GM18526 (cell line): ENCODE data around the gene ST3GAL3.

Experiments
- POLR2A ChIP-seq: IDR thresholded peaks from 3 replicates; pipeline ENCODE4 v1.6.1; 2011; ENCODE audit not compliant: insufficient read length; ENCODE audit errors: extremely low read depth

ST3GAL3 gene

GRCh38 chr1:43786201-43786958, 79.0 kb downstream of the ST3GAL3 start:
- no peak for TF ChIP-seq POLR2A

- TF ChIP-seq POLR2A: no peak
Observed at GRCh38 chr1:43786960-43787359, 79.6 kb downstream of the ST3GAL3 start.

- no peak for TF ChIP-seq POLR2A
Observed at GRCh38 chr1:43789604-43790550, 82.5 kb downstream of the ST3GAL3 start.

GRCh38 chr1:43791243-43791642, 83.9 kb downstream of the ST3GAL3 start:
- no peak for TF ChIP-seq POLR2A

- TF ChIP-seq POLR2A: no peak
Observed at GRCh38 chr1:43796111-43796581, 88.8 kb downstream of the ST3GAL3 start.

- TF ChIP-seq POLR2A: no peak
Observed at GRCh38 chr1:43797891-43798290, 90.6 kb downstream of the ST3GAL3 start.

GRCh38 chr1:43799656-43800635, 92.6 kb downstream of the ST3GAL3 start:
- no peak for TF ChIP-seq POLR2A

- TF ChIP-seq POLR2A: no peak
Observed at GRCh38 chr1:43800771-43801170, 93.4 kb downstream of the ST3GAL3 start.

GRCh38 chr1:43801203-43801602, 93.9 kb downstream of the ST3GAL3 start:
- no peak for TF ChIP-seq POLR2A

GRCh38 chr1:43802356-43802980, 95.1 kb downstream of the ST3GAL3 start:
- no peak for TF ChIP-seq POLR2A

- no peak for TF ChIP-seq POLR2A
Observed at GRCh38 chr1:43803105-43803504, 95.8 kb downstream of the ST3GAL3 start.

GRCh38 chr1:43803646-43804045, 96.3 kb downstream of the ST3GAL3 start:
- TF ChIP-seq POLR2A: no peak

GRCh38 chr1:43804569-43804968, 97.2 kb downstream of the ST3GAL3 start:
- no peak for TF ChIP-seq POLR2A

- TF ChIP-seq POLR2A: no peak
Observed at GRCh38 chr1:43805340-43805739, 98.0 kb downstream of the ST3GAL3 start.
